ENCODE results near the gene NCF4.

Gene NCF4

DNA sequence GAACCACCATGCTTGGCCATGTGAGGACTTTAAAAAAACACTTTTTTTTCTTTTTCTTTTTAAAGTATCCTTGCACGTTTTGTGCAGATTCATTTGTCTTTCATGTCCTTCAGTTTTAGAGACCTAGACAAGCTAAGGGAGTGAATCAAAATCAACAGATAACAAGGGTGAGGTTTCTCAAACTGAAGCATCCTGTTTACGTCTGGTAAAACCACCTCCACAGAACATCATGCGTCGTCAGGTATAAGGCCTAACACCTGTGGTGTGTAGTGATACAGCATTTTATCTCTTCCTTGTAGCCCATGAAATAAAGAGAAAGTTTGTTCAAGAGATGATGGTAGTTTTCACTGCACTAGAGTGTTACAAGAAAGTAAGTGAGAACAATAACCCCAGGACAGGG lies 26.4 kb downstream of the NCF4 start:
- DNase-seq (ENCODE audit: low read depth): no peak
- no peak for TF ChIP-seq CTCF (IDR thresholded peaks at IDR 0.05; ENCODE audit: insufficient read depth, low read depth, low read length, missing control alignments)
- H3K4me3 ChIP-seq (ENCODE audit: low read depth, low read length): no peak overlapping the region

DNA sequence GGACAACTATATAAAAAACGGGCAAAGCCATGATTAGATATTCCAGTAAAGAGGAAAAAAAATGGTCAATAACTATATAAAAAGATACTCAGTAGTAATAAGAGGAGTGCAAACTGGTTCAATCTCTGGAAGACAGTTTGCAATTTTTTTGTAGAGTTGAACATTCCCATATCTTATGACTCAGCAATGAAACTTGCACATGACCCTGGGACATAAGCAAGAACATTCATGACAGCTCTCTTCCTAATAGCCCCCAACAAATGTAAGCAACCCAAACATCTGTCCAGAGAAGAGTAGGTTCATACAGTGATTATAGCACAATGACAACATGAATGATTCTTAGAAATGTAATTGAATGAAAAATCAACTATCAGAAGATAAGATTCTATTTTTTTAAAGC lies 30.8 kb downstream of the NCF4 start:
- H3K4me3 ChIP-seq (ENCODE audit: low read depth, low read length): no peak overlapping the region
- DNase-seq (ENCODE audit: low read depth): no peak

GRCh38 chr22:36892292-36892691 lies 31.5 kb downstream of the NCF4 start:
- no peak for DNase-seq (ENCODE audit: low read depth)
- TF ChIP-seq CTCF (IDR thresholded peaks at IDR 0.05; ENCODE audit: insufficient read depth, low read depth, low read length, missing control alignments): no peak
- no peak overlapping the region for H3K4me3 ChIP-seq (ENCODE audit: low read depth, low read length)

More for the DNA sequence above, 30.8 kb downstream of the NCF4 start:
- no peak for TF ChIP-seq CTCF (IDR thresholded peaks at IDR 0.05; ENCODE audit: insufficient read depth, low read depth, low read length, missing control alignments)

- H3K4me3 ChIP-seq (ENCODE audit: low read depth, low read length): no peak overlapping the region
- TF ChIP-seq CTCF (IDR thresholded peaks at IDR 0.05; ENCODE audit: insufficient read depth, low read depth, low read length, missing control alignments): no peak
- no peak for DNase-seq (ENCODE audit: low read depth)
Measured at GRCh38 chr22:36893262-36893661, 32.5 kb downstream of the NCF4 start.

DNA sequence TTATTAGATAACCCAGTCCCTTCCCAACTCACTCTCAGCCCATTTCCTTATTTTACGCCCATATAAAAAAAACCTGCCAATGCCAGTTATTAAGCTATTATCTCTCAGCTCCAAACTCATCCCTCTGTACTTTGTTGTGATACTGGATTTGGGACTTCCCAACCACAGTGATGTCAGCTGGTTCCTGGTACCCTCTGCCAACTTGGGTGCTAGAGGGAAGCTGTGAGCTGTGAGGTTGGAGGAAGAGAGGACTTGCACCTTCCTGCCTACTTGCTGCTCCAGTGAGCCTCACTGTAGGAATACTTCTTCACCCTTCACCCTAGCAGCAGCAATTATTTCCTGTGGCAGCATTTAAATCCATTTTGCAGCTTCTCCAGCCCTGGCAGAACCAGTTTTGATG lies 33.5 kb downstream of the NCF4 start:
- no peak overlapping the region for H3K4me3 ChIP-seq (ENCODE audit: low read depth, low read length)
- no peak for DNase-seq (ENCODE audit: low read depth)
- TF ChIP-seq CTCF (IDR thresholded peaks at IDR 0.05; ENCODE audit: insufficient read depth, low read depth, low read length, missing control alignments): no peak

GRCh38 chr22:36897611-36898010 lies 36.8 kb downstream of the NCF4 start:
- no peak overlapping the region for H3K4me3 ChIP-seq (ENCODE audit: low read depth, low read length)
- no peak for DNase-seq (ENCODE audit: low read depth)
- no peak for TF ChIP-seq CTCF (IDR thresholded peaks at IDR 0.05; ENCODE audit: insufficient read depth, low read depth, low read length, missing control alignments)

DNA sequence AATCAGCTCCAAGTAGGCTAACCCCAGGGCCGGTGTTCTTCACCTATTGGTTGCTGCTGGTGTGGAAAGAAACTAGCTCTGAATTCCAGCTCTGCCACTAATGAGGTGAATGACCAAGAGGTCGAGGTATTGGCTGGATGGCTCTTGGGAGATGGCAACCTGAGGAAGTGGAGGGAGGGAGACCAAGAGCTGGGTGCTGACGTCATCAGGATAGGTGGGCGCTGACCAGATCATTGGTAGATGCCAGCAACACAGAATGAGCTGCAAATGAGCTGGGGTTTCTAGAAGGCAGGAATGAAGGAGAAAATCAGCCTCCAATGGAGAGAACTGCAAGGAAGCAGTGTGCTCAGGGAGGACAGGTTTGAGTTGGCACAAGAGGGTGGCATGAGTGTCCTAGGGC lies 37.9 kb downstream of the NCF4 start:
- no peak overlapping the region for H3K4me3 ChIP-seq (ENCODE audit: low read depth, low read length)
- no peak for TF ChIP-seq CTCF (IDR thresholded peaks at IDR 0.05; ENCODE audit: insufficient read depth, low read depth, low read length, missing control alignments)
- DNase-seq (ENCODE audit: low read depth): no peak
